COR-L47 (cell line): ENCODE results near the gene SCT.

ENCODE experiments used
- DNase-seq: peaks from one replicate; lab custom pipeline; 2025; lab: John Stamatoyannopoulos, UW

SCT gene

DNA sequence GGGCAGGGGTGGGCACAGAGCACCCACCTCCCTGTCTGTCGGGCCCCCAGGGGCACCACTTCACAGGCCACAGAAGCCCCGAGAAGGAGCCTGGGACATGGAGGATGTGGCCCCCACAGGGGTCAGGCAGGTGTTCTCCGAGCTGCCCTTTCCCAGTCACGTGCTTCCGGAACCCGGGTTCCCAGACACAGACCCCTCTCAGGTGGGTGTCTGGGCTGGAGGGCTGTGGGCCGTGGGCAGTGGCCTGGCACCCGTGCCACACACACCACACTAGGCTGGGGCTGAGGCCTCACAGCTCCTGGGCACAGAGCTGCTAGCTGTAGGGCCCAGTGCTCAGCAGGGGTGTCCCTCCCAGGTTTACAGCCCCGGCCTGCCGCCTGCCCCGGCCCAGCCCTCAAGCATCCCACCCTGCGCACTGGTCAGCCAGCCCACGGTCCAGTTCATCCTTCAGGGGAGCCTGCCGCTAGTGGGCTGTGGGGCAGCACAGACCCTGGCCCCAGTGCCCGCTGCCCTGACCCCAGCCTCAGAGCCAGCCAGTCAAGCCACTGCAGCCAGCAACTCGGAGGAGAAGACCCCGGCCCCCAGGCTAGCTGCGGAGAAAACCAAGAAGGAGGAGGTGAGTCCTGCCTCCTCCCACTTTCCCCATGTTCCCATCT lies 16.7 kb downstream of the SCT start:
- DNase-seq: no peak

DNA sequence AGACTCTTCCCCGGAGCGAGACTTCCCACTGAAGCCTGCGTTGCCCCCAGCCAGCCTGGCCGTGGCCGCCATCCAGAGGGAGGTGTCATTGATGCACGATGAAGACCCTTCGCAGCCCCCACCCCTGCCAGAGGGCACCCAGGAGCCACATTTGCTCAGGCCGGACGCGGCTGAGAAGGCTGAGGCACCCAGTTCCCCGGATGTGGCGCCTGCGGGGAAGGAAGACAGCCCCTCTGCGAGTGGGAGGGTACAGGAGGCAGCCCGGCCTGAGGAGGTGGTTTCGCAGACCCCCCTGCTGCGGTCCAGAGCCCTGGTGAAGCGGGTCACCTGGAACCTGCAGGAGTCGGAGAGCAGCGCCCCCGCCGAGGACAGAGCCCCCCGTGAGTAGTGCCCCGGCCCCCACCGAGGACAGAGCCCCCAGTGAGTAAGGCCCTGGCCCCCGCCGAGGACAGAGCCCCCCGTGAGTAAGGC lies 17.6 kb downstream of the SCT start:
- no peak for DNase-seq

DNA sequence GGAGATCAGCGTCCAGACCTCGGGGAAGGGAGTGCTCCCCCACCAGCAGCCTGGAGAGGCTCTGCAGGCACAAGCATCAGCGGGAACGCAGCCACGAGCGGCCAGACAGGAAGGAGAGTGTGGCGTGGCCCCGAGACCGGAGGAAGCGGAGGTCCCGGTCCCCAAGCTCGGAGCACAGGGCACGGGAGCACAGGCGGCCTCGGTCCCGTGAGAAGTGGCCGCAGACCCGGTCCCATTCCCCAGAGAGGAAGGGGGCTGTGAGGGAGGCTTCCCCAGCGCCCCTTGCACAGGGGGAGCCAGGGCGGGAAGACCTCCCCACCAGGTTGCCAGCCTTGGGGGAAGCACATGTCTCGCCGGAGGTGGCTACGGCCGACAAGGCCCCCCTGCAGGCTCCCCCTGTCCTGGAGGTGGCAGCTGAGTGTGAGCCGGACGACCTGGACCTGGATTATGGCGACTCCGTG lies 18.2 kb downstream of the SCT start:
- no peak for DNase-seq

DNA sequence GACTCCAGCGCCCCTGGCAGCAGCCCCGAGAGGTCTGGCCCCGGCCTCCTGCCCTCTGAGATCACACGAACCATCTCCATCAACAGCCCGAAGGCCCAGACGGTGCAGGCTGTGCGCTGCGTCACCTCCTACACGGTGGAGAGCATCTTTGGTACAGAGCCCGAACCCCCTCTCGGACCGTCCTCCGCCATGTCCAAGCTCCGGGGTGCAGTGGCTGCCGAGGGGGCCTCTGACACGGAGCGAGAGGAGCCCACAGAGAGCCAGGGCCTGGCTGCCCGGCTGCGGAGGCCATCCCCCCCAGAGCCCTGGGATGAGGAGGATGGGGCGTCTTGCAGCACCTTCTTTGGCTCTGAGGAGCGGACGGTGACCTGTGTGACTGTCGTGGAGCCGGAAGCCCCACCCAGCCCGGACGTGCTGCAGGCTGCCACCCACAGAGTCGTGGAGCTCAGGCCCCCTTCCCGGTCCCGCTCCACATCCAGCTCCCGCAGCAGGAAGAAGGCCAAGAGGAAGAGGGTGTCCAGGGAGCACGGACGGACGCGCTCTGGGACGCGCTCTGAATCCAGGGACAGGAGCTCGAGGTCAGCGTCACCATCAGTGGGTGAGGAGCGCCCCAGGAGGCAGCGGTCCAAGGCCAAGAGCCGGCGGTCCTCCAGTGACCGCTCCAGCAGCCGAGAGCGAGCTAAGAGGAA lies 18.9 kb downstream of the SCT start:
- DNase-seq: no peak

DNA sequence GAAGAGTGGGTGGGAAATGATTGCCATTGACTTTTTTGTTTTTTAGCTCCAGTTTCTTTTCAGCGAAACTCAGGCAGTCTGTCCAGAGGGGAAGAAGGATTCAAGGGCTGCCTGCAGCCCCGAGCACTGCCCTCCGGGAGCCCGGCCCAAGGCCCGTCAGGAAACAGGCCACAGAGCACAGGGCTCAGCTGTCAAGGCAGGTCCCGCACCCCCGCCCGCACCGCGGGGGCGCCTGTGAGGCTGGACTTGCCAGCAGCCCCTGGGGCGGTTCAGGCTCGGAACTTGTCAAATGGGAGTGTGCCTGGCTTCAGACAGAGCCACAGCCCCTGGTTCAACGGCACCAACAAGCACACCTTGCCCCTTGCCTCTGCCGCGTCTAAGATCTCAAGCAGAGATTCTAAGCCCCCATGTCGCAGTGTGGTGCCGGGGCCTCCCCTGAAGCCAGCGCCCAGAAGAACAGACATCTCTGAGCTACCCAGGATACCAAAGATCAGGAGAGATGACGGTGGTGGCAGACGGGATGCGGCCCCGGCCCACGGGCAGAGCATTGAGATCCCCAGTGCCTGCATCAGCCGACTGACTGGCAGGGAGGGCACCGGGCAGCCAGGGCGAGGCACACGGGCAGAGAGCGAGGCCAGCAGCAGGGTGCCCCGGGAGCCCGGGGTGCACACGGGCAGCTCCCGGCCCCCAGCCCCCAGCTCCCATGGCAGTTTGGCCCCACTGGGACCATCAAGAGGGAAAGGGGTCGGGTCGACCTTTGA lies 19.8 kb downstream of the SCT start:
- no peak for DNase-seq

DNA sequence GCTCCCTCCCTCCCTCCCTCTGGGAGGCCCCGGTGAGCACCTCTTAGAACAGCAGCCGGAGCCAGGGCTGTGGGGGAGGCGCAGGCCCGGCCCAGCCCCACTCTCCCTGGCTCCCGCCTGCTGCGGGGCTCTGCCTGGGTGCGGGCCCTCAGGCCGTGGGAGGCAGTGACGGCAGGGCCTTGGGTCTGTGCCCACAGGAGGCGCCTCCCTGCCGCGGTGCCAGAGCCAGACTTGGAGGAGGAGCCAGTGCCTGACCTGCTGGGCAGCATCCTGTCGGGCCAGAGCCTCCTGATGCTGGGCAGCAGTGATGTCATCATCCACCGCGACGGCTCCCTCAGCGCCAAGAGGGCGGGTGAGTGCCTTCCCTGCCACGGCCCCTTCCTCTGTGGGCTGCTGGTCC lies 20.7 kb downstream of the SCT start:
- DNase-seq: no peak

DNA sequence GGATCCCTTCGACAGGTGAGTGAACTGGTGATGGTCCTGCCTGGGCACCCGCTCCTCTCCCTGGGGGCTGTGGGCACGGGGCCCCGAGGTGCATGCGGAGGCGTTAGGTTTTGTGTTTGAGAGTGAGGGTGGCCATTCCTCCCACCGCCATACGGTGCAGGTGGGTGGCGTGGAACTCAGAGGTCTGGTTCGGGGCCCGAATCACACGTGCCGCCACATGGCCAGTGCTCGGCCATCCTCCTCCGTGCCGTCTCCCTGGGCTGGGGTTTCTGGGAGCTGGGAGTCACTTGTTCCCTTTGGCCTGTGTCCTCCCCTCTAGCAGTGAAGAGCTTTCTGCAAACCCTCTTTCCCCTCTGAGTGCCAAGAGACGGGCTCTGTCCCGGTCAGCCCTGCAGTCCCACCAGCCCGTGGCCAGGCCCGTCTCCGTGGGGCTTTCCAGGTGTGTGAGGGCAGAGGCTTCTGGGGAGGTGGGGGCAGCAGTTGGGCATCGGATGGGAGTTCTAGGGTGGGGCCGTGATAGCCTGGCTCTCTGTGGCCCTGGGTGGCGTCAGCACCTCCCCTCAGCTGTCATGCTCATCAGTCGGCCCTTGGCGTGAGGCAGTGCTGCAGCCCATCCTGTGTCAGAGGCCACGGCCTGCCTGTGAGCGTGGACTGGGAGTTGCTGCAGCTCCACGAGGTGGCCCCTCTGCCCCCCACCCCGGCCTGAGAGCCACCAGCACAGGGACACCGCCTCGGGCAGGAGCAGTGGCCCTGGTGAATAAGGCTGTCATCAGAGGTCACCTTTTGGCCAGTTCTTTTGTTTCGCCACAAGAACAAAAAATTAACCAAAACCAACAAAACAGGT lies 21.5 kb downstream of the SCT start:
- DNase-seq: no peak

DNA sequence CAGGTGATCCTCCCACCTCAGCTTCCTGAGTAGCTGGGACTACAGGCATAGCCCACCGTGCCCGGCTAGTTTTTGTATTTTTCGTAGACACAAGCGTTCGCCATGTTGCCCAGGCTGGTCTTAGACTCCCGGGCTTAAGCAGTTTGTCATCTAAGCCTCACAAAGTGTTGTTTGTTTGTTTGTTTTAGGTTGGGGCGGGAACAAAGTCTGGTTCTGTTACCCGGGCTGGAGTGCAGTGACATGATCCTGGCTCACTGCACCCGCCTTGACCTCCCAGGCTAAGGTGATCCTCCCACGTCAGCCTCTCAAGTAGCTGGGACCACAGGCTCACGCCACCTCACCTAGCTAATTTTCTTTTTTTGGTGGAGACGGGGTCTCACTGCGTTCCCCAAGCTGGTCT lies 23.8 kb downstream of the SCT start:
- DNase-seq: no peak

DNA sequence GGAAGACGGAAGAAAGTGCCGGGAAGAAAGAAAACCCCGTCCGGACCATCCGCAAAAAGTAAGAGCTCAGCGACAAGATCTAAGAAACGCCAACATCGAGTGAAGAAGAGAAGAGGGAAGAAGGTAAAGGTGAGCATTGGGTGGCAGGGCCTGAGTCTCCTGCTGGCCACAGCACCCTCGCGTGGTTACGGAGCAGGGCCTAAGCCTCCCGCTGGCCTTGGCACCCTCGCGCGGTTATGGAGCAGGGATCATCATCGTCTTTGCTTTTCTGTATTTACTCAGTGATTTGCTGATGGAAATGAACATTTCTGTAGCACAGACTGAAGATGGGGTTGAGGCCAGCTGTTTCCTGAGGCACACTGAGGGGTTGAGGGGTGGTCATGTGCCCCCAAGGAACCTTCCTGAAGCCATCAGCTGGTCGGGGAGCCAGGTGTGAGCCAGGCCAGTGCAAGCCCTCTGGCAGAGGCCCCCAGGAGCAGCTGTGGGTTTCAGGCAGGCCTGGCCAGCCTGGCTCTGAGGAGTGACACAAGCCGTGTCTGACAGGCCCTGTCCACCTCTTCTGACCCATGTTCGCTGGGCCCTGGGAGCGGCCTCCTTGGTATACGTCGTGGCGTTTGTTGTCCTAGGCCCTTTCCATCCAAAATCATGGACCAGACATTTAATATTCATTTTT lies 25.3 kb downstream of the SCT start:
- DNase-seq: no peak

DNA sequence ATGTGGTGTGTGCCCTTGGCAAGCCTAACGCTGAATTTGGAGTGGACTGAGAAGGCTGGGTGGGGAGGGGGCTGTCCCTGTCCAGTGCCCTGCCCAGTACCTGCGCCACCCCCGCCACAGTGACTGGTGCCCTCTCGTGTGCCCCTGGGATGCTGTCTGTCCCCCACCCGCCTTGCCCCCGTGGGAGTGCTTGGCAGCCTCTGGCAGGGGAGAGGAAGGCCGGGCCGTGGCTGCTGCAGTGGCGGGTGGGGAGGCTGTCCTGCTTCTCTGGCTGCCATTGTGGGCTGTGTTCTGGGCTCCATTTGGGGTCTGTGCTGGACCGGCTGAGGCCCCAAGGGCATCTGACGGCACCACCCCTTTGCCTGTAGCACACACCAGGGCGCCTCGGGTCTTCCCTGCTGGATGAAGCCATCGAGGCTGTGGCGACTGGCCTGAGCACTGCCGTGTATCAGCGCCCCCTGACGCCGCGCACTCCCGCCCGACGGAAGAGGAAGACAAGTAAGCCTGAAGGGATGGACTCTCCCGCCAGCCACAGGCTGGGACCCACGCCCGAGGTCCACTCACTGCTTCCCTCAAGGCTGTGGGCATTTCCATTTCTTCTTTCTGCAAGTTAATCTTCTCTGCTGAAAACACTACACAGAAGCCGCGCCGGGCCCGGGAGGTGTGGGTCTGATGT lies 28.8 kb downstream of the SCT start:
- DNase-seq: no peak

DNA sequence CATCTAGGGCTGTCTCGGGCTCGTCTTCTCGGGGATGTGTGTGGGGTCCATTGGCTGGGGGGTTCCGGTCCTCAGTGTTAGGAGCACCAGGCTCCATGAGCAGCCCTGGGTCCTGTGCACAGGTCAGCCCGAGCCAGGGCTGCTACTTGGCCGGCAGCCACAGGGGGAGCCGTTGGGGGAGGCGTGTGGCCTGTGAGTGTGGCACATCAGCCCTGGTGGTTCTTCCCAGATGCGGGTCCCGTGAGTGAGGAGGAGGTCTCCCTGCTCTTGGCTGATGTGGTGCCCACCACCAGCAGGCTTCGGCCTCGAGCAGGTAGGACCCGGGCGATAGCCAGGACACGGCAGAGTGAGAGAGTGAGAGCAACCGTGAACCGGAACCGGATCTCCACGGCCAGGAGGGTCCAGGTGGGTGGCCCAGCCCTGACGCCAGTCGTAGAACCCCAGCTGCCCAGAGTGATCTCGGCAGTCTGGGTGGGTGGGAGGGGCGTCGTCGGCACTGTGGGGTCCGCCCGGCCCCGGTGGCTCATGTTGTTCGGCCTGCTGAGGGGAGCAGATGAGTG lies 29.7 kb downstream of the SCT start:
- DNase-seq: no peak

DNA sequence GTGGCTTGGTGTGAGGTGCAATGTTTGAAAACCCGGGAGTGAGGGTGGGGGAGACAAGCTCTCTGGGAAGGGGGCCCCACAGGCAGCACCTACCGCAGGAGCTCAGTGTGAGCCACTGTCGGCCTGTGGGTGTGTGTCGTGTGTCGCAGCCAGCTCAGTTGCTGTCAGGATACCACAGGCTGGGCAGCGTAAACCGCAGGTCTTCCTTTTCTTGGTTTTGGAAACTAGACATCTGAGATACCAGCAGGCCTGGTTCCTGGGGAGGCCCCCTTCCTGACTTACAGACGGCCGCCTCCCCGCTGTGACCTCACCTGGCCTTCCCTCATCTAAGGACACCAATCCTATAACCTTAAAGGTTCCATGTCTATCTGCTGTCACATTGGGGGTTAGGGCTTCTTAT lies 30.6 kb downstream of the SCT start:
- no peak for DNase-seq

DNA sequence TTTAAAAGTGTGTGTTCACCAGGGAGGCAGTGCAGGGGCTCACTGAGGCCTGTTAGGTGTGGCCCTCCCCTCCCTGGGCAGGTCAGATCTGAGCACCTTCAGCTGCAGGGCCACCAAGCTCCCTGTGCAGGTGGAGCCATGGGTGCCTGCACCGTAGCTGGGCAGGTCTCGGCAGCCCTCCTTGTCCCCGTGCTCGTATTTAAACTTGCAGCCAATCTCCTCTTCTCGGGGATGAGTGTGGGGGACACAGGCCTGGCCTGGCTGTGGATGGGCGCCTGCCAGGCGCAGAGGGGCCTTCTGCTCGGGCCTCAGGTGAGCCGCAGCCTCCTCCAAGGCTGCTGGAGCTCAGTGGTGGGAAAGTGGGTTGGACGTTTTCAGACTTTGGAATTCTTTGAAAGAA lies 31.6 kb downstream of the SCT start:
- no peak for DNase-seq

DNA sequence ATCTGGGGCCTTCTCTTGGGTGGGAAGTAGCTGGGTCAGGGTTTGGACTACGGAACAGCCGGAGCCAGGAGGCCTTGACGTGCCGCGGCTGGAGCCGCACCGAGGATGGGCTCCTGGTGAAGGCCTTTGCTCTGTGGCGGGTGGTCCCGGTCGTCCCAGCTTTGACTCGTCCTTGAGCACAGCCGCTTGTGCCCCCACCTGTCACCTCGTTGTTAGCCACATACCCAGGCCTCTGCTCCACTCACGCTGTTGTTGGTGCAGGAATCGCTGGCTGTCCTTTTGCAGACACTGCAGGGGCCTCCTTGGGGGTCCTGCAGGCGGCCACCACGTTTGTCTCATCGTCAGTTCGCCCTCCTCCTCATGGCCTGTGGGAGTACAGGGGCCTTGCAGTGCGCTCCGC lies 33.6 kb downstream of the SCT start:
- DNase-seq: no peak

DNA sequence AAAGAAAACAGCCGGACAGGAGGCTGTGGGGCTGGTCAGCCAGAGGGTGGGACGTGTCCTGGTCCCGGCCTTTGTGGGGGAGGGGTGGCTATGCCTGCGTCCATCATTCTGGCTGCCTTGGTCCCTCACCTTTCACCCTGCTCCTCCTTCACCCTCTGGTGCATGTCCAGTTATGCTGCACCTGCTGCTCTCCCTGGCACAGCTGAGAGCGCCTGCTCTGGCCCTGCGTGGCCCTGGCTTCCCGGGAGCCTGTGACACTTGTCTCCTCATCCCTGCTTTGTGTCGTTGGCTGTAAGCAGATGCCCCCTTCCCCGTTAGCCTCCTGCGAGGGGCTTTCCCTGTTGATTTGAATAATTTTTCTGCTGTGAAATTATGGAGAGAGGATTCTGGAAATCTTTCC lies 34.1 kb downstream of the SCT start:
- DNase-seq: no peak

DNA sequence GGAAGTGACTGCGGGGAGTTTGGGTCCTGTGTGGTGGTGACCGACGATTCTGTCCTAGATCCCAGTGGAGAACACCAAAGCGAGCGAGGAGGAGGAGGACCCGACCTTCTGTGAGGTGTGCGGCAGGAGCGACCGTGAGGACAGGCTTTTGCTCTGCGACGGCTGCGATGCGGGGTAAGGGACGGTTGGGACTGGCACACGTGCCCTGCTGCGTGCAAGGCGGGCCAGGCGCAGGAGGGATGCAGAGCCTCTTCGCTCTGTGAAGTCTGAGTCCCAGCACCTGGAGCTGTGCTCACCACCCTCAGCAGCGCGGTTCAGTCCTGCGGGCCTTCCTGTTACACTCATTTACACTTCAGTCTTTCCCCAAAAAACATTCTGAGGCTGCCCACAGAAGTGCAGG lies 34.5 kb downstream of the SCT start:
- no peak for DNase-seq

DNA sequence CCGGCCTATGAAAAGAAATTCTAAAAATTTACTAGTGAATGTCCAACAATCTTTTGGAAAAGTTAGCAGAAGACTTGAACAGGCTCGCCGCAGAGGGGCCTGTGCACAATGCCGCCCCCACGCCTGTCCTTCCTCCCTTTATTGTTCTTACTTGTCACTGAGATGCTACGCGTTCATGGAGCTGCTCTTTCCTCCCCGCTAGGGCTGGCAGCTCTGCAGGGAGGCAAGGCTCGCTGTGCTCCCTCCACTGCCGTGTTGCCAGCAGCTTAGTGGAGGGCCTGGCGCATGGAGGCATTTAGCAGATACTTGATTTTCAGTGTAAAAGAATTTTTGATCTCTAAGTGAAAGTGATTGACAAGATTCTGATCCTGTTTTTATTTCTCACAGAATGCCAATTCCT lies 36.0 kb downstream of the SCT start:
- no peak for DNase-seq

DNA sequence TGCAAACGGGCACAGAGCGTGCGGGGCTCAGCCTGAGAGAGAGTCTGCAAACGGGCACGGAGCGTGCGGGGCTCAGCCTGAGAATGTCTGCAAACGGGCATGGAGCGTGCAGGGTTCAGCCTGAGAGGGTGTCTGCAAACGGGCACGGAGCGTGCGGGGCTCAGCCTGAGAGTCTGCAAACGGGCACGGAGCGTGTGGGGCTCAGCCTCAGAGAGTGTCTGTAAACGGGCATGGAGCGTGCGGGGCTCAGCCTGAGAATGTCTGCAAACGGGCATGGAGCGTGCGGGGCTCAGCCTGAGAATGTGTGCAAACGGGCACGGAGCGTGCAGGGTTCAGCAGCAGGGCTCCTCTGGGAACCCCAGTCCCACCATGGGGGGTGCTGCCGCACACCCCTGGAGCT lies 37.2 kb downstream of the SCT start:
- no peak for DNase-seq

DNA sequence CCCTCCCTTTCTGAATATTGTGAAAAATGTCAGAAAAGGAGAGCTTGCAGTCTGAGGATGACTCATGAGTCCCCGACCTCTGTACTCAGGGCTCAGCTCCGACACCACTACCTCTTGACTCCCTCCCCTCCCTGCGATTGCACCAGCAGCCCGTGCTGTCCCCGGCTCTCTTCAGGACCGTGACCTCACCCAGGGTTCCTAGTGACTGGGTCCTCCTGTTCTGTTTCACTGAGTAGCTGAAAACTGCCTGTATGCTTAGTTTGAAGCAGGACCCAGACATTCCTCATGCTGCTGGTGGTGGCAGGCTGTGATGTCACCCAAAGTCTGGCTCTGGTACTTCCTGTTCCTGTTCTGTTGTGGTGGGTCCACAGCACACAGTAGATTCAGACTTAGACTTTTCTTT lies 39.0 kb downstream of the SCT start:
- no peak for DNase-seq

DNA sequence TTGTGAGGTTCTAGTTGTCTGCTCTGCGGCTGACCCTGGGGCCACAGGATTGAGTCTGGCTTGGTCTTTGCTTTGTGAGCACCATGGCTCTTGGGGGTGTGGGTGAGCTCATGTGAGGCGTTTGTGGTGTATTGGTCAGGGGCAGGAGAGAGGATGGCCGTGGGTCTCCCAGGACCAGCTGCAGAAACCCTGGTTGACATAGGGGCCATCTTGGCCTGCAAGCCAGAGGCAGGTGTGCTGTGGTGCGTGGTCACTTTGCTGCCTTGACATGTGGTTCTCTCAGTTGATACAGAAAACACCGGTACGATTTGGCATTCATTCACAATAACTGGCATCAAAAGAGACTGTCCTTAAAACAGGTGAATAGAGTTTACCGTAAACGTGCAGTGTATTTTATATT lies 39.4 kb downstream of the SCT start:
- DNase-seq: no peak
